Ureter (tissue), 1 donor: ENCODE results near the gene CEP78. TPM values are rescaled to one million over a fixed set of nuclear protein-coding genes. Genes with fewer than 3 reads are reported as not detected.
"Not testable (repeated sequence)": the region's sequence is repeated elsewhere in the genome, so short reads cannot be mapped to it uniquely, and the experiment has no call there.

Experiments
- DNase-seq: peaks from one replicate; pipeline ENCODE4 v3.0.0-alpha.2; 2020; ENCODE audit warnings: low spot score
- total RNA-seq: library from RNA; stranded (reverse); gene quantifications from one replicate; pipeline ENCODE4 v1.2.4, GENCODE V29; 2023
- donor health status: DM: yes; HTN: yes; CAD: no.

CEP78 gene
- total RNA-seq, 1 donor from 2014 or later = 10.2 TPM

- no peak for DNase-seq
These were observed 656 bp downstream of the CEP78 start for GRCh38 chr9:78236551-78236910.

GRCh38 chr9:78238046-78239038 is 2.5 kb downstream of the CEP78 start:
- no peak for DNase-seq

- DNase-seq = no peak
These were observed 3.6 kb downstream of the CEP78 start for GRCh38 chr9:78239506-78239905.

GRCh38 chr9:78242041-78242440 is 6.2 kb downstream of the CEP78 start:
- DNase-seq = no peak

GRCh38 chr9:78243130-78243529 is 7.3 kb downstream of the CEP78 start:
- DNase-seq = no peak

GRCh38 chr9:78245401-78245800 is 9.5 kb downstream of the CEP78 start:
- no peak for DNase-seq

GRCh38 chr9:78248635-78249034 is 12.8 kb downstream of the CEP78 start:
- no peak for DNase-seq

GRCh38 chr9:78249542-78249941 is 13.7 kb downstream of the CEP78 start:
- no peak for DNase-seq

- no peak for DNase-seq
These were observed 16.7 kb downstream of the CEP78 start for GRCh38 chr9:78252616-78253015.

GRCh38 chr9:78253285-78253684 is 17.4 kb downstream of the CEP78 start:
- no peak for DNase-seq

- no peak for DNase-seq
These were observed 25.6 kb downstream of the CEP78 start for GRCh38 chr9:78261403-78262001.

GRCh38 chr9:78262655-78263054 is 26.8 kb downstream of the CEP78 start:
- DNase-seq = no peak

- DNase-seq = no peak
These were observed 32.0 kb downstream of the CEP78 start for GRCh38 chr9:78267889-78268288.

GRCh38 chr9:78269784-78270183 is 33.9 kb downstream of the CEP78 start:
- no peak for DNase-seq

- no peak for DNase-seq
These were observed 36.4 kb downstream of the CEP78 start for GRCh38 chr9:78272307-78272706.

GRCh38 chr9:78273761-78274160 is 37.9 kb downstream of the CEP78 start:
- no peak for DNase-seq

GRCh38 chr9:78278177-78278777 is 42.4 kb downstream of the CEP78 start:
- no peak for DNase-seq

GRCh38 chr9:78278801-78279200 is 42.9 kb downstream of the CEP78 start:
- DNase-seq = no peak

GRCh38 chr9:78280982-78281668 is 45.2 kb downstream of the CEP78 start:
- DNase-seq = peak; percentile 61

- DNase-seq = not testable (repeated sequence)
These were observed 48.3 kb downstream of the CEP78 start for GRCh38 chr9:78284181-78284580.

GRCh38 chr9:78286125-78286524 is 50.2 kb downstream of the CEP78 start:
- no peak for DNase-seq

- no peak for DNase-seq
These were observed 51.1 kb downstream of the CEP78 start for GRCh38 chr9:78286946-78287388.
